ENCODE measurements around the gene CYP21A2.
"Not testable (repeated sequence)": the region's sequence is repeated elsewhere in the genome, so short reads cannot be mapped to it uniquely, and the experiment has no call there.

CYP21A2 gene

DNA sequence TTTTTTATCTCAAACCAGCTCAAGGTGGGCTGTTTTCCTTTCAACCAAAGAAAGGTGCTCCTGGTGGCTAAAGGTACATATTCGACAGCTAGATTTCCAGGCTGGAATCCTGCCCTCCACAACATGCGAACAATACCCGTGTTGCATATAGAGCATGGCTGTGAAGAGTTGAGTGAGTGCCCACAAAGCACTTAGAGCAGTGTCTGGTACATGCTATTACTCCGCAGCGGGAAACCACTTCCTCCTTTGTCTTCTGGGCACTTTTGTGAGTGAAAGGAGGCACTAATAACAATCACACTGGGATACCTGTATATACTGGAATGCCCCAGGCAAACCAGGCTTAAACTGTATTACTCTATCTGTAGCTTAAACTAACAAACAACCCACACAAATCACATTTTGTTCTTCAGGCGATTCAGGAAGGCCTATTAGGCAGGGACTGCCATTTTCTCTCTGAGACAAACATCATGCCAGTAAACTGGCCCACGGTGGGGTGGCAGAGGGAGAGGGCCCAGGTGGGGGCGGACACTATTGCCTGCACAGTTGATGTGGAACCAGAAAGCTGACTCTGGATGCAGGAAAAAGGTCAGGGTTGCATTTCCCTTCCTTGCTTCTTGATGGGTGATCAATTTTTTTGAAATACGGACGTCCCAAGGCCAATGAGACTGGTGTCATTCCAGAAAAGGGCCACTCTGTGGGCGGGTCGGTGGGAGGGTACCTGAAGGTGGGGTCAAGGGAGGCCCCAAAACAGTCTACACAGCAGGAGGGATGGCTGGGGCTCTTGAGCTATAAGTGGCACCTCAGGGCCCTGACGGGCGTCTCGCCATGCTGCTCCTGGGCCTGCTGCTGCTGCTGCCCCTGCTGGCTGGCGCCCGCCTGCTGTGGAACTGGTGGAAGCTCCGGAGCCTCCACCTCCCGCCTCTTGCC lies at the start of gene CYP21A2:
TSS of gene CYP21A2 (plus strand) at position 818 of the 927 bp plus-strand sequence. CDS start at position 826, 8 bp downstream.
- not testable (repeated sequence) for DNase-seq (ENCODE audit: extremely low read depth, low read depth)

- DNase-seq (ENCODE audit: extremely low read depth, low read depth), result not testable (repeated sequence)
These were observed 48.9 kb upstream of the CYP21A2 start for GRCh38 chr6:31989363-31989762.

DNA sequence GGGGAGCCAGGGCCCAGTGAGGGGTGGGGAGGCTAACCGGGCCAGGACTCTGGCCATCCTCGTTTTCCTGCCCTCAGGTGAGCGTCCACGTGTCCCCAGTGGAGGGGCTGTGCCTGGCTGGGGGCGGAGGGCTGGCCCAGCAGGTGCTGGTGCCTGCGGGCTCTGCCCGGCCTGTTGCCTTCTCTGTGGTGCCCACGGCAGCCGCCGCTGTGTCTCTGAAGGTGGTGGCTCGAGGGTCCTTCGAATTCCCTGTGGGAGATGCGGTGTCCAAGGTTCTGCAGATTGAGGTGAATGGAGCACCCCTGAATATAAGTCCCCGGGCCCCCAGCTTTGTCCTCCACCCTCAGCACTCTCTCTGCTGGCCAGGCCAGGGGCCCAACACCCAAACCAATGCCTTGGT lies 43.8 kb upstream of the CYP21A2 start:
- DNase-seq (ENCODE audit: extremely low read depth, low read depth), result not testable (repeated sequence)

DNA sequence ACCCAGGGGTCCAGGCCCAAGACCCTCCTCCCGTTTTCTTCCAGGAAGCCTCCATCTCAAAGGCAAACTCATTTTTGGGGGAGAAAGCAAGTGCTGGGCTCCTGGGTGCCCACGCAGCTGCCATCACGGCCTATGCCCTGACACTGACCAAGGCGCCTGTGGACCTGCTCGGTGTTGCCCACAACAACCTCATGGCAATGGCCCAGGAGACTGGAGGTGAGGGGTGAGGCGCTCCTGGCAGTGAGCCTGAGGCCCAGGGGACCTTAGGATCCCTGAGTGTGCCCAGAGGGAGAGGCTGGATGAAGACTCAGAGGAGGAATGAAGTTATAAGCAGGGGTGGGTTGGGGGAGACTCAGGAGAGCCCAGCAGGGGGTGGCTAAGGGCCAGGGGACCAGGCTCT lies 41.8 kb upstream of the CYP21A2 start:
- not testable (repeated sequence) for DNase-seq (ENCODE audit: extremely low read depth, low read depth)

- not testable (repeated sequence) for DNase-seq (ENCODE audit: extremely low read depth, low read depth)
These were observed 35.5 kb upstream of the CYP21A2 start for GRCh38 chr6:32002546-32003268.

DNA sequence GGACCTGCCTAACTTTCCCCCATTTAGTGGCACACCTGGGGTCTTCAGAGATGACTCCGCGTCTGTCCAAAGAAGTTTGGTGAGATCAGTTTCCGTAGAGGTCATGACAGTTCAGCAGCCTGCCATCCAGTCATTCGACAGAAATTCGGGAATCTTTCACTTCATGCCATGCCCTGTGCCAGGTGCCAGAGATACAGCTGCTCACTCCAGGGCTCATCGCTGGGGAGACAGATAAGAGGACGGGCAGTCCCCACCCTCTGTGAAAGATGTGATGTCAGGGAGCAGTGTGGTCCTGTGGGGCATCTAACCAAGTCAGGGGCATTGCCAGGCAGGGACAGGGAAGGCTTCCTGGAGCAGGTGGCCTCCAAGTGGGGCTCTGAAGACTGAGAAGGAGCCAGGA lies 34.9 kb upstream of the CYP21A2 start:
- DNase-seq (ENCODE audit: extremely low read depth, low read depth), result not testable (repeated sequence)

DNA sequence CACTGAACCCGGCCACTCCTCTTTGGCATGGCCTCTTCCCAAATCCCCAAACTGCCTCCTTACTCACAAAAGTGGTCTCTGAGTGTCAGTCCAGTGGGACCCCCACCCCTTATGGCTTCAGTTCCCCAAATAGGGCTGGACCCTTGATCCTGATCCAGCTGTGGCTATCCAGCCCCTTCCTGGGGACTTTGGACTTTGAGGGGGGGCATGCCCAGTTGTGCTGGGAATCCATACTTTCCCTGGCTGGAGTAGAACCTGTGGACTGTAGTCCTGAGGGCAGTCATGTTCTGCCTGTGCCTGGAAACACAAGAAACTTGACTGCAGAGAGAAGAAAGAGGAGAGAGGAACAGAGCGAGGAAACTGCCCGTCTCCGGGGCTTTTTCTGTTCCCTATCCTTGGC lies 33.8 kb upstream of the CYP21A2 start:
- DNase-seq (ENCODE audit: extremely low read depth, low read depth), result not testable (repeated sequence)

- DNase-seq (ENCODE audit: extremely low read depth, low read depth), result not testable (repeated sequence)
These were observed 33.2 kb upstream of the CYP21A2 start for GRCh38 chr6:32004864-32005537.

- DNase-seq (ENCODE audit: extremely low read depth, low read depth), result not testable (repeated sequence)
These were observed 32.7 kb upstream of the CYP21A2 start for GRCh38 chr6:32005538-32005880.

GRCh38 chr6:32005991-32006529 lies 32.2 kb upstream of the CYP21A2 start:
- DNase-seq (ENCODE audit: extremely low read depth, low read depth), result not testable (repeated sequence)

DNA sequence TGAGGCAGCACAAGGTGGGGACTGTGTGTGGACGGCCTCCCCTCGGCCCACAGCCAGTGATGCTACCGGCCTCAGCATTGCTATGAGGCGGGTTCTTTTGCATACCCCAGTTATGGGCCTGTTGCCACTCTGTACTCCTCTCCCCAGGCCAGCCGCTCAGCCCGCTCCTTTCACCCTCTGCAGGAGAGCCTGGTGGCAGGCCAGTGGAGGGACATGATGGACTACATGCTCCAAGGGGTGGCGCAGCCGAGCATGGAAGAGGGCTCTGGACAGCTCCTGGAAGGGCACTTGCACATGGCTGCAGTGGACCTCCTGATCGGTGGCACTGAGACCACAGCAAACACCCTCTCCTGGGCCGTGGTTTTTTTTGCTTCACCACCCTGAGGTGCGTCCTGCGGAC lies 31.1 kb upstream of the CYP21A2 start:
- DNase-seq (ENCODE audit: extremely low read depth, low read depth), result not testable (repeated sequence)

- not testable (repeated sequence) for DNase-seq (ENCODE audit: extremely low read depth, low read depth)
These were observed 30.2 kb upstream of the CYP21A2 start for GRCh38 chr6:32008037-32008436.

DNA sequence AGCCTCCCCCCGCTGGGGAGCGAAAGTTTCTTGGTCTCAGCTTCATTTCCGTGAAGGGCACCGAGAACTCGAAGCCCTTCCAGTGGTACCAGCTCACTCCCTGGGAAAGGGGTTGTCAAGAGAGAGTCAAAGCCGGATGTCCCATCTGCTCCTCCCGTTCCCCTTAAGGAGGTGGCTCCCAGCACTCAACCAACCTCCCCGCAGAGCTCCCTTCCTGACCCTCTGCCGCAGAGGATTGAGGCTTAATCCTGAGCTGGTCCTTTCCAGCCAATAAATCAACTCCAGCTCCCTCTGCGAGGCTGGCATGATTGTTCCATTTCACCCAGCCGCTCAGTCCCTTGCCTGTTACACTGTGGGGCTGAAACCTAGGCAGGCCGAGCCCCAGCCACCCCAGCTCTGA lies 29.6 kb upstream of the CYP21A2 start:
- DNase-seq (ENCODE audit: extremely low read depth, low read depth), result not testable (repeated sequence)

DNA sequence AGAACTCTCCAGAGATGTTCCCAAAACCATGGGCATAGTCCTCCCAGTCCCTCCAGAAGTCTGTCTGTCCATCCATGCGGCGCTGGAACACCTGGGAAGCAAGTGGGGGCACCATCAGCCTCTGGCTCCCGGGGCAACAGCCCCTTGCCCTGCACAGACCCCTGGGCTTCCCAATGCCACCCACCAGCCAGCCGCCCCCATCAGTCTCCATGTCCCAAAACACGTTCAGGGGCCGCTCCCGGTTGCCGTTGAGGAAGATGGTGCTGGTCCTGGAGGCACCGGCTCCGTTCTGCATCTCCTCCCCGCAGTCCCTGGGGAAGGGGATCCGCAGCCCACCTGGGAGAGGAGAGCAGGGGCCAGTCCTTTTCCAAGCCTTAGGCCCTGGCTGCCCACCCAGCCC lies 28.7 kb upstream of the CYP21A2 start:
- not testable (repeated sequence) for DNase-seq (ENCODE audit: extremely low read depth, low read depth)

- DNase-seq (ENCODE audit: extremely low read depth, low read depth), result not testable (repeated sequence)
These were observed 27.2 kb upstream of the CYP21A2 start for GRCh38 chr6:32010856-32011530.

- DNase-seq (ENCODE audit: extremely low read depth, low read depth), result not testable (repeated sequence)
These were observed 25.1 kb upstream of the CYP21A2 start for GRCh38 chr6:32012941-32013617.

DNA sequence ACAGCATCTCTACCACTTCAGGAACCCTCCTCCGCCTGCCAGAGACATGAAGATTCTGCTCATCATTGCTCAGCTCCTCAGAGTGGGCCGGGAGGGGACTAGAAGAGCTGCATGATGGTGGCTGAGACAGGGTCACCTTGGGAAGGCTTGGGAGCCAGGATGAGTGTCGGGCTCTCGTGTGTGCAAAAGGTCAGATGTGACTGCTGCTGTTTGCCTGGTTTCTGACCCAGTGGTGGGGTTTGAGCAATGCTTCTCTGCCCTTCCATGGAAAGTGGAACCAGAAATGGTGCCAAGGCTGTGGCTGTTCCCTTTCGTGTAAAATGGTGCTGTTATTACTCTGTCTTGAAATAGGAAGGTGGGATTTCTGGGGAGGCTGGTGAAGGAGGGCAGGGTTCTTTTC lies 24.5 kb upstream of the CYP21A2 start:
- DNase-seq (ENCODE audit: extremely low read depth, low read depth), result not testable (repeated sequence)

DNA sequence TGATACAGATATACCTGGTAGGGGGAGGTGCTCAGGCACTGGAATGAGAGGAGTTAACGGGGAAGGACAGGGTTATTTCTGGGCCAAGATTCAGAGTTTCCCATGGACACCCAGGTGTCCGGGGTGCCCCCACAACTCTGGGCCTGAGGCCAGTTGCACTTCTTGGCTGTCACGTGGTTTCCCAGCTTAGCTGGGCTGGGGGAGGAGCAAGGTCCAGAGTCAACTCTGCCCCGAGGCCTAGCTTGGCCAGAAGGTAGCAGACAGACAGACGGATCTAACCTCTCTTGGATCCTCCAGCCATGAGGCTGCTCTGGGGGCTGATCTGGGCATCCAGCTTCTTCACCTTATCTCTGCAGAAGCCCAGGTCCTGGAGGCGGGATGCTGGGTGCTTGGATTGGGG lies 23.7 kb upstream of the CYP21A2 start, which contains the start of gene C4B:
TSS of gene C4B (plus strand) at position 249 of the 400 bp plus-strand sequence. CDS start at position 300, 51 bp downstream.
- not testable (repeated sequence) for DNase-seq (ENCODE audit: extremely low read depth, low read depth)

- not testable (repeated sequence) for DNase-seq (ENCODE audit: extremely low read depth, low read depth)
These were observed 16.1 kb upstream of the CYP21A2 start for GRCh38 chr6:32022100-32022499.

GRCh38 chr6:32028631-32029030 lies 9.6 kb upstream of the CYP21A2 start:
- not testable (repeated sequence) for DNase-seq (ENCODE audit: extremely low read depth, low read depth)

Measured in AG09319 (cell line).